Right lobe of liver (tissue), 6 donors: ENCODE measurements around the gene RNF145. TPM values are rescaled to one million over a fixed set of nuclear protein-coding genes. Genes with fewer than 3 reads are reported as not detected.

Experiments used
- ATAC-seq, 4 donors: fragments of 200-7000 bp; cut with Tn5 transposase; one replicate each; pipeline ENCODE4 v1.9.1; 2020; ENCODE audit warnings: mild to moderate bottlenecking in 4 of 4, moderate library complexity in 4 of 4
- DNase-seq, 3 donors: peaks; one replicate each; pipeline ENCODE4 v3.0.0-alpha.2; 2020
- H3K27ac ChIP-seq, 3 donors: fragments of 200-600 bp; one replicate each; pipeline ENCODE4 v1.8.0; 2022
- H3K27me3 ChIP-seq, 2 donors: fragments of 200-600 bp; one replicate each; pipeline ENCODE4 v1.8.0; 2022
- H3K36me3 ChIP-seq, 4 donors: fragments of 200-600 bp; sonication (generic) in 1 of 4; one replicate each; pipeline versions ENCODE4 v1.5.1 to v1.8.0; 2017 to 2022; ENCODE audit warnings: control low read depth in 1 of 4
- H3K4me1 ChIP-seq, 4 donors: fragments of 200-600 bp; sonication (generic) in 1 of 4; one replicate each; pipeline versions ENCODE4 v1.5.1 to v1.8.0; 2017 to 2022; ENCODE audit warnings: control low read depth in 1 of 4
- H3K4me3 ChIP-seq, 3 donors: fragments of 200-600 bp; one replicate each; pipeline ENCODE4 v1.8.0; 2022
- H3K9me3 ChIP-seq, 4 donors: fragments of 200-600 bp; sonication (generic) in 1 of 4; one replicate each; pipeline versions ENCODE4 v1.5.1 to v1.8.0; 2017 to 2022; ENCODE audit warnings: control low read depth in 1 of 4
- POLR2A ChIP-seq: fragments of 450-650 bp; IDR thresholded peaks from one replicate; pipeline ENCODE4 v1.6.1; 2017; ENCODE audit warnings: antibody characterized with exemption, mild to moderate bottlenecking
- WGBS: methylation state at CpG from one replicate; pipeline ENCODE4 v1.1.6; 2018; ENCODE audit warnings: low coverage, low lambda C conversion rate; ENCODE audit not compliant: insufficient coverage; ENCODE audit errors: missing lambda C conversion rate; 5-methylcytosine and 5-hydroxymethylcytosine counted together
- intact Hi-C, 2 donors: fragments of 100-400 bp; cut with DNase I; formaldehyde crosslinking; loops; one replicate each; pipeline versions ENCODE4 v1.11.2 to v1.14.1; 2022
- total RNA-seq, 6 experiments: library from RNA; depleted of rRNA in 2 of 6; stranded (reverse); fragments of >200 nt in 2 of 6; fragmentation: NEBNext Ultra II Directional in 3 of 6; extraction: Animal tissue kit (Norgen Biotek cat#: 25700) in 3 of 6; gene quantifications; one replicate each; pipeline versions ENCODE4 v1.1.0 to v1.2.4, GENCODE V29; 2016 to 2023
- TF ChIP-seq, protein P1 (sequence below), 4 donors: fragments of 200-600 bp in 3 of 4; fragments of 450-650 bp in 1 of 4; IDR thresholded peaks; one replicate each; pipeline versions ENCODE4 v1.5.1 to v1.8.0; 2016 to 2022; ENCODE audit warnings: antibody characterized with exemption in 4 of 4, mild to moderate bottlenecking in 2 of 4
- donor health status: DM: no; HTN: yes; CAD: no.
- donor health status: DM: no; HTN: no; CAD: no.
- donor health status: DM: no; HTN: no; CAD: no.
- donor health status: DM: no; HTN: yes; CAD: no.
- donor health status: DM: no; HTN: yes; CAD: no.

The RNF145 gene
- total RNA-seq, 6 experiments from 2014 or later = 7.2 to 20.9 (median 10.6) TPM

- no peaks in the 10 kb centered on the region for H3K9me3 ChIP-seq
- no peak for ATAC-seq
- DNase-seq = no peak
- WGBS = 100% methylated on average over 1 of the region's 1 CpG
- H3K27ac ChIP-seq = no peak overlapping the region
- intact Hi-C loops = no loop called here
- no peaks in the 10 kb centered on the region for H3K36me3 ChIP-seq
- TF ChIP-seq, protein P1, sequence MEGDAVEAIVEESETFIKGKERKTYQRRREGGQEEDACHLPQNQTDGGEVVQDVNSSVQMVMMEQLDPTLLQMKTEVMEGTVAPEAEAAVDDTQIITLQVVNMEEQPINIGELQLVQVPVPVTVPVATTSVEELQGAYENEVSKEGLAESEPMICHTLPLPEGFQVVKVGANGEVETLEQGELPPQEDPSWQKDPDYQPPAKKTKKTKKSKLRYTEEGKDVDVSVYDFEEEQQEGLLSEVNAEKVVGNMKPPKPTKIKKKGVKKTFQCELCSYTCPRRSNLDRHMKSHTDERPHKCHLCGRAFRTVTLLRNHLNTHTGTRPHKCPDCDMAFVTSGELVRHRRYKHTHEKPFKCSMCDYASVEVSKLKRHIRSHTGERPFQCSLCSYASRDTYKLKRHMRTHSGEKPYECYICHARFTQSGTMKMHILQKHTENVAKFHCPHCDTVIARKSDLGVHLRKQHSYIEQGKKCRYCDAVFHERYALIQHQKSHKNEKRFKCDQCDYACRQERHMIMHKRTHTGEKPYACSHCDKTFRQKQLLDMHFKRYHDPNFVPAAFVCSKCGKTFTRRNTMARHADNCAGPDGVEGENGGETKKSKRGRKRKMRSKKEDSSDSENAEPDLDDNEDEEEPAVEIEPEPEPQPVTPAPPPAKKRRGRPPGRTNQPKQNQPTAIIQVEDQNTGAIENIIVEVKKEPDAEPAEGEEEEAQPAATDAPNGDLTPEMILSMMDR (IDR thresholded peaks at IDR 0.05) = no peak
- no peak for TF ChIP-seq POLR2A
- H3K4me3 ChIP-seq = no peak overlapping the region
- no peaks in the 10 kb centered on the region for H3K4me1 ChIP-seq
- no peaks in the 10 kb centered on the region for H3K27me3 ChIP-seq
These were observed 42.8 kb upstream of the RNF145 start for GRCh38 chr5:159252195-159252594.

DNA sequence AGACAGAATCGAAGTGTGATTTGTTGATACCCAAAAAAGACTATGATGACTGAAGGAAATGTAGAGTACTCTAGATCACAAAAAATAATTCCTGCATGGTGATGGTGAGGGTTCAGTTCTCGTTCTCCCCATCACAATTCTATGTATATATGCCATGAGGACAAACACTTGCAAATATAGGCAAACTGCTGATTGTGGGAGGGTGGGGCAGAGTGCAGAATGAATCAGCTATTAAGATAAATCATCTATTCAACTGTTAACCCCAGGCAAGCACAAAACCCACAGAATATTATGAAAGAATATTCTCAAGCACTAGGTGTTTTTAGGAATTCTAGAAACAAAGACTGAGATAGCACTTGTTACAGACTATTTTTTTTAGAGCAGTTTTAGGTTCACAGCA, 39.8 kb upstream of the RNF145 start:
- 51% methylated on average over 2 of the region's 2 CpGs for WGBS

DNA sequence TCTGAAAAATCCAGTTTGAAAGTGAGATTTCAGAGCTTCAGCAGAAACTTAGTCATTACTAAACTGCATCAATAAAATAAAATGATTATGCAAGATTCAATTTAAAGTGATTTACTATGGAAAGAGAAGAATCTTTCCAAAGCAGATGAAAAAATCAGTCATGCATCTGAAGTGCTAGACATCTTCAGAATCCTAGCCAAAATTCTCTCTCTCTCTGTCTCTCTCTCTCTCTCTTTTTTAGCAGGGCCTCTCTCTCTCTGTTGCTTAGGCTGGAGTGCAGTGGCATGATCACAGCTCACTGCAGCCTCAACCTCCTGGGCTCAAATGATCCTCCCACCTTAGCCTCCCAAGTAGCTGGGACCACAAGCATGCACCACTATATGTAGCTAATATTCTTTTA, 35.5 kb upstream of the RNF145 start:
- H3K36me3 ChIP-seq = no peaks in the 10 kb centered on the region
- H3K27me3 ChIP-seq = no peaks in the 10 kb centered on the region
- H3K9me3 ChIP-seq = no peaks in the 10 kb centered on the region
- ATAC-seq = no peak
- intact Hi-C loops = no loop called here
- no peaks in the 10 kb centered on the region for H3K4me1 ChIP-seq
- H3K27ac ChIP-seq = no peak overlapping the region
- no peak for DNase-seq
- TF ChIP-seq, protein P1 (IDR thresholded peaks at IDR 0.05) = no peak
- no peak for TF ChIP-seq POLR2A
- no peak overlapping the region for H3K4me3 ChIP-seq

More for the DNA sequence above, 39.8 kb upstream of the RNF145 start:
- Histone ChIP-seq H3K36me3 (no peaks in the 10 kb centered on the region), H3K27me3 (no peaks in the 10 kb centered on the region), H3K9me3 (no peaks in the 10 kb centered on the region), H3K4me3 (no peak overlapping the region), H3K27ac (no peak overlapping the region), H3K4me1 (no peaks in the 10 kb centered on the region)
- intact Hi-C loops = no loop called here
- TF ChIP-seq, protein P1 (IDR thresholded peaks at IDR 0.05) = no peak
- no peak for TF ChIP-seq POLR2A
- no peak for ATAC-seq
- DNase-seq = no peak

GRCh38 chr5:159244163-159244562, 34.8 kb upstream of the RNF145 start:
- Histone ChIP-seq H3K27me3 (no peaks in the 10 kb centered on the region), H3K9me3 (no peaks in the 10 kb centered on the region), H3K27ac (no peak overlapping the region), H3K4me3 (no peak overlapping the region), H3K4me1 (no peaks in the 10 kb centered on the region), H3K36me3 (no peaks in the 10 kb centered on the region)
- ATAC-seq = no peak
- TF ChIP-seq POLR2A = no peak
- TF ChIP-seq, protein P1 (IDR thresholded peaks at IDR 0.05) = no peak
- intact Hi-C loops = no loop called here
- WGBS = 41% methylated on average over 3 of the region's 3 CpGs
- no peak for DNase-seq

- no peak overlapping the region for H3K27ac ChIP-seq
- ATAC-seq (no peak), DNase-seq (no peak)
- TF ChIP-seq POLR2A = no peak
- TF ChIP-seq, protein P1 (IDR thresholded peaks at IDR 0.05) = no peak
- no peaks in the 10 kb centered on the region for H3K27me3 ChIP-seq
- no peak overlapping the region for H3K4me3 ChIP-seq
- intact Hi-C loops = no loop called here
- H3K4me1 ChIP-seq = no peaks in the 10 kb centered on the region
- H3K9me3 ChIP-seq = no peaks in the 10 kb centered on the region
- no peaks in the 10 kb centered on the region for H3K36me3 ChIP-seq
These were observed 34.0 kb upstream of the RNF145 start for GRCh38 chr5:159243385-159243784.
